ENCODE results near the gene VWC2L. TPM values are rescaled to one million over a fixed set of nuclear protein-coding genes. Genes with fewer than 3 reads are reported as not detected.

Gene VWC2L
- total and polyA plus RNA-seq, 2 donors (not counting 3 experiments of a cell fraction or from before 2014, with no cell fraction given): not detected

- Histone ChIP-seq H3K36me3 (ENCODE audit: control insufficient read depth in 2 of 2, extremely low read depth in 1 of 2, insufficient read depth in 2 of 2, low read length in 2 of 2) (no peaks in the 10 kb centered on the region), H3K27me3 (ENCODE audit: control insufficient read depth in 2 of 2, insufficient read depth in 2 of 2, low read length in 2 of 2) (no peaks in the 10 kb centered on the region), H3K9ac (replicated peaks; ENCODE audit: extremely low read depth, insufficient read depth, low read length) (no peak overlapping the region), H3K79me2 (ENCODE audit: control insufficient read depth, insufficient read depth, low read length) (no peaks in the 10 kb centered on the region), H3K27ac (ENCODE audit: insufficient read depth, low read depth, low read length) (no peak overlapping the region), H3K9me1 (replicated peaks; ENCODE audit: control insufficient read depth, extremely low read depth, insufficient read depth, low read length) (no peaks in the 10 kb centered on the region), H3K4me2 (ENCODE audit: insufficient read depth, low read length) (no peak overlapping the region), H2AFZ (ENCODE audit: low read depth, low read length) (no peak overlapping the region), H3K4me3 (replicated peaks in 1 of 3; ENCODE audit: insufficient read depth in 1 of 3, low read depth in 1 of 3, low read length in 3 of 3) (no peak overlapping the region), H4K20me1 (replicated peaks; ENCODE audit: control insufficient read depth, extremely low read depth, insufficient read depth, low read length) (no peaks in the 10 kb centered on the region), H3K4me1 (ENCODE audit: control insufficient read depth, extremely low read depth, insufficient read depth, low read length) (no peaks in the 10 kb centered on the region), H3K9me3 (replicated peaks; ENCODE audit: control insufficient read depth, insufficient read depth, low read length) (no peaks in the 10 kb centered on the region)
- FAIRE-seq (no peak), DNase-seq (ENCODE audit: low read depth, low spot score) (no peak)
- CTCF ChIA-PET: no interaction called here
- dilution Hi-C loops (cut with MboI; ENCODE audit: extremely low pct_ligation_motif_present, low sequenced_read_pairs): no loop called here
- POLR2A ChIA-PET: no interaction called here
- no peak for TF ChIP-seq EZH2 (IDR thresholded peaks at IDR 0.05; ENCODE audit: borderline replicate concordance, low read depth, low read length, severe bottlenecking)
- intact Hi-C loops (cut with micrococcal nuclease): no loop called here
- BruUV-seq (replicated peaks): no TSS peak
These were observed 196.2 kb downstream of the VWC2L start for GRCh38 chr2:214607051-214607450.

- TF ChIP-seq JUN (IDR thresholded peaks at IDR 0.05; ENCODE audit: borderline replicate concordance, insufficient read depth, insufficient read length, low read depth): no peak
- TF ChIP-seq MYC (IDR thresholded peaks at IDR 0.05; ENCODE audit: low read depth, low read length): no peak
- TF ChIP-seq CTCF (IDR thresholded peaks at IDR 0.05; ENCODE audit: extremely low read depth in 1 of 2, insufficient read depth in 1 of 2, low read depth in 1 of 2, low read length in 2 of 2): no peak
- no peak for TF ChIP-seq POLR2A (IDR thresholded peaks at IDR 0.05; ENCODE audit: low read depth, low read length)
- no peak for TF ChIP-seq FOS (IDR thresholded peaks at IDR 0.05; ENCODE audit: borderline replicate concordance, insufficient read depth, low read length)
- no peak for TF ChIP-seq EZH2 (IDR thresholded peaks at IDR 0.05; ENCODE audit: borderline replicate concordance, low read depth, low read length, severe bottlenecking)
- BruUV-seq (replicated peaks): no TSS peak
- Histone ChIP-seq H3K36me3 (ENCODE audit: control insufficient read depth in 2 of 2, extremely low read depth in 1 of 2, insufficient read depth in 2 of 2, low read length in 2 of 2) (no peaks in the 10 kb centered on the region), H3K27me3 (ENCODE audit: control insufficient read depth in 2 of 2, insufficient read depth in 2 of 2, low read length in 2 of 2) (no peaks in the 10 kb centered on the region), H3K4me2 (ENCODE audit: insufficient read depth, low read length) (no peak overlapping the region), H3K9ac (replicated peaks; ENCODE audit: extremely low read depth, insufficient read depth, low read length) (no peak overlapping the region), H3K4me3 (replicated peaks in 1 of 3; ENCODE audit: insufficient read depth in 1 of 3, low read depth in 1 of 3, low read length in 3 of 3) (no peak overlapping the region), H3K4me1 (ENCODE audit: control insufficient read depth, extremely low read depth, insufficient read depth, low read length) (no peaks in the 10 kb centered on the region), H3K27ac (ENCODE audit: insufficient read depth, low read depth, low read length) (no peak overlapping the region), H4K20me1 (replicated peaks; ENCODE audit: control insufficient read depth, extremely low read depth, insufficient read depth, low read length) (no peaks in the 10 kb centered on the region), H3K9me3 (replicated peaks; ENCODE audit: control insufficient read depth, insufficient read depth, low read length) (no peaks in the 10 kb centered on the region), H2AFZ (ENCODE audit: low read depth, low read length) (no peak overlapping the region), H3K9me1 (replicated peaks; ENCODE audit: control insufficient read depth, extremely low read depth, insufficient read depth, low read length) (no peaks in the 10 kb centered on the region), H3K79me2 (ENCODE audit: control insufficient read depth, insufficient read depth, low read length) (no peaks in the 10 kb centered on the region)
- FAIRE-seq (no peak), DNase-seq (ENCODE audit: low read depth, low spot score) (no peak)
- dilution Hi-C loops (cut with MboI; ENCODE audit: extremely low pct_ligation_motif_present, low sequenced_read_pairs): no loop called here
- ChIA-PET POLR2A (no interaction called here), CTCF (no interaction called here)
- intact Hi-C loops (cut with micrococcal nuclease): no loop called here
These were observed 200.2 kb downstream of the VWC2L start for GRCh38 chr2:214611015-214611414.
